Stimulated activated CD8-positive, alpha-beta memory T cell treated with anti-CD3 and anti-CD28 coated beads, Interleukin-7, amount 100 ng/mL, for 24 hours (primary cell): ENCODE results near the gene HNRNPH3.
"Not testable (repeated sequence)": the region's sequence is repeated elsewhere in the genome, so short reads cannot be mapped to it uniquely, and the experiment has no call there.

Experiments used
- DNase-seq: peaks from one replicate; pipeline ENCODE4 v3.0.0-alpha.2; 2020; ENCODE audit warnings: low read depth

HNRNPH3 gene

GRCh38 chr10:68331455-68332258 is at the start of gene HNRNPH3:
Gene HNRNPH3 (plus strand): TSS chr10:68332064. CDS start chr10:68337222, 5,158 bp downstream.
- DNase-seq = peak; percentile 95

GRCh38 chr10:68284062-68285001 is 47.5 kb upstream of the HNRNPH3 start:
- no peak for DNase-seq

GRCh38 chr10:68288717-68289116 is 43.1 kb upstream of the HNRNPH3 start:
- DNase-seq = no peak

- DNase-seq = no peak
Measured at GRCh38 chr10:68290736-68291135, 41.1 kb upstream of the HNRNPH3 start.

GRCh38 chr10:68296843-68297663 is 34.8 kb upstream of the HNRNPH3 start:
- DNase-seq = no peak

- DNase-seq = no peak
Measured at GRCh38 chr10:68301301-68301700, 30.6 kb upstream of the HNRNPH3 start.

GRCh38 chr10:68301790-68302502 is 29.9 kb upstream of the HNRNPH3 start:
- DNase-seq = no peak

GRCh38 chr10:68302503-68302823 is 29.4 kb upstream of the HNRNPH3 start:
- no peak for DNase-seq

- DNase-seq = no peak
Measured at GRCh38 chr10:68302871-68303270, 29.0 kb upstream of the HNRNPH3 start.

- no peak for DNase-seq
Measured at GRCh38 chr10:68303849-68304412, 27.9 kb upstream of the HNRNPH3 start.

- no peak for DNase-seq
Measured at GRCh38 chr10:68305854-68306253, 26.0 kb upstream of the HNRNPH3 start.

- DNase-seq = no peak
Measured at GRCh38 chr10:68310531-68310930, 21.3 kb upstream of the HNRNPH3 start.

GRCh38 chr10:68314930-68315329 is 16.9 kb upstream of the HNRNPH3 start:
- DNase-seq = not testable (repeated sequence)

- no peak for DNase-seq
Measured at GRCh38 chr10:68315582-68315981, 16.3 kb upstream of the HNRNPH3 start.

GRCh38 chr10:68318331-68319059 is 13.4 kb upstream of the HNRNPH3 start:
- no peak for DNase-seq

GRCh38 chr10:68324396-68324795 is 7.5 kb upstream of the HNRNPH3 start:
- not testable (repeated sequence) for DNase-seq

- no peak for DNase-seq
Measured at GRCh38 chr10:68327889-68328786, 3.7 kb upstream of the HNRNPH3 start.

- DNase-seq = no peak
Measured at GRCh38 chr10:68329506-68329861, 2.4 kb upstream of the HNRNPH3 start.

GRCh38 chr10:68330852-68331454 is 911 bp upstream of the HNRNPH3 start:
- DNase-seq = no peak
